Measurements from ENCODE around the gene MBOAT7. TPM values are rescaled to one million over a fixed set of nuclear protein-coding genes. Genes with fewer than 3 reads are reported as not detected.
"Not testable (repeated sequence)": the region's sequence is repeated elsewhere in the genome, so short reads cannot be mapped to it uniquely, and the experiment has no call there.

MBOAT7 gene
- total and polyA plus RNA-seq, 2 of the 4 experiments (the other 2 are of a cell fraction): 11.3 to 121 TPM

DNA sequence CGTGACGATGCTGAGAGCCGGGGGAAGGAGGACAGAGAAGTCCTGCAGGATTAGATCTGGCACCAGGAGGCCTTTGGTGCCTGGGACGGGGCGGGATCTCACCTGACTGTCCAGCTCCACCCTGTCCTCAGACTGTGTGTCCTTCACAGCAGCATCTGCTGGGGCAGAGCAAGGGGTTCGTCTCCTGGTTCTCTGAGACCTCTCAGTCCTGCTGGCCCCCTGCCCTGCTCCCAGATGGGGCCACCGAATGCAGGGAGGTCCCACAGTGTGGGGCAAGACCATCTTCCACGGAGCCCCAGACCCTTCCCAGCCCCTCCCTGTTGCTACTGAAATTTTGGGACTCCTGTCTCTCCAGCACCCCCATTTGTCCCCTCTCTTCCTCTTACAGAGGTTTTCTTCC, 28.9 kb upstream of the MBOAT7 start:
- Histone ChIP-seq H3K4me3 (ENCODE audit: insufficient read depth, low read depth, low read length) (no peak overlapping the region), H4K91ac (ENCODE audit: insufficient read depth, low read depth, low read length) (no peak overlapping the region), H3K36me3 (ENCODE audit: control insufficient read depth, insufficient read depth, low read length) (no peaks in the 10 kb centered on the region), H2BK5ac (ENCODE audit: low read depth, low read length, poor library complexity, severe bottlenecking) (no peak overlapping the region), H4K8ac (ENCODE audit: low read depth in 2 of 2, low read length in 2 of 2) (no peak overlapping the region), H3K9ac (ENCODE audit: low read depth, low read length) (no peak overlapping the region), H3K23ac (ENCODE audit: low read depth, low read length) (no peak overlapping the region), H3K56ac (ENCODE audit: extremely low read depth, insufficient read depth, low read length) (no peak overlapping the region), H3K27me3 (ENCODE audit: control insufficient read depth, insufficient read depth, low read length) (peaks cover 5% of the 10 kb centered on the region; the same call in 1 of the 2 replicates), H3K9me3 (ENCODE audit: control insufficient read depth, insufficient read depth, low read length) (no peaks in the 10 kb centered on the region), H3K4me1 (ENCODE audit: control insufficient read depth, insufficient read depth, low read length) (no peaks in the 10 kb centered on the region), H3K14ac (replicated peaks; ENCODE audit: low read depth, low read length) (no peak overlapping the region), H4K20me1 (ENCODE audit: insufficient read depth, low read length) (no peaks in the 10 kb centered on the region), H2BK20ac (ENCODE audit: low read depth, low read length) (no peak overlapping the region), H2BK15ac (ENCODE audit: low read depth, low read length) (no peak overlapping the region), H2AK9ac (replicated peaks; ENCODE audit: low read depth, low read length, poor library complexity) (no peak overlapping the region), H2AK5ac (ENCODE audit: low read depth, low read length) (no peak overlapping the region), H3K79me1 (ENCODE audit: low read depth in 1 of 2, low read length in 2 of 2) (no peaks in the 10 kb centered on the region), H3K9me1 (ENCODE audit: insufficient read depth, low read length) (no peaks in the 10 kb centered on the region), H3K27ac (ENCODE audit: insufficient read depth, low read length) (no peak overlapping the region), H3K4ac (ENCODE audit: low read depth, low read length) (no peak overlapping the region), H3K18ac (ENCODE audit: low read depth, low read length) (no peak overlapping the region), H3K4me2 (ENCODE audit: low read depth, low read length) (no peak overlapping the region), H2AFZ (replicated peaks; ENCODE audit: low read length, poor library complexity) (no peak overlapping the region), H4K5ac (ENCODE audit: low read depth, low read length) (no peak overlapping the region), H2BK120ac (ENCODE audit: low read depth, low read length) (no peak overlapping the region)
- ATAC-seq (ENCODE audit: low read depth) (no peak), DNase-seq (no peak)
- BruUV-seq (replicated peaks): no TSS peak
- ChIA-PET POLR2A (ENCODE audit: unreplicated experiment) (no interaction called here), CTCF (no interaction called here)
- in situ Hi-C loops (cut with MboI; ENCODE audit: low sequenced_read_pairs) (no loop called here), dilution Hi-C loops (cut with HindIII; ENCODE audit: low sequenced_read_pairs, unreplicated experiment) (no loop called here), intact Hi-C loops (cut with micrococcal nuclease) (no loop called here)
- no peak for TF ChIP-seq BHLHE40 (IDR thresholded peaks at IDR 0.05; ENCODE audit: low read depth, low read length)
- TF ChIP-seq MAZ (IDR thresholded peaks at IDR 0.05; ENCODE audit: borderline replicate concordance, low read depth, low read length): no peak
- 80% methylated on average over 2 of the region's 8 CpGs; no CpG with 5 or more reads in 1 of the 2 experiments for WGBS, 2 experiments (ENCODE audit: extremely low coverage in 2 of 2, insufficient read length in 1 of 2)

DNA sequence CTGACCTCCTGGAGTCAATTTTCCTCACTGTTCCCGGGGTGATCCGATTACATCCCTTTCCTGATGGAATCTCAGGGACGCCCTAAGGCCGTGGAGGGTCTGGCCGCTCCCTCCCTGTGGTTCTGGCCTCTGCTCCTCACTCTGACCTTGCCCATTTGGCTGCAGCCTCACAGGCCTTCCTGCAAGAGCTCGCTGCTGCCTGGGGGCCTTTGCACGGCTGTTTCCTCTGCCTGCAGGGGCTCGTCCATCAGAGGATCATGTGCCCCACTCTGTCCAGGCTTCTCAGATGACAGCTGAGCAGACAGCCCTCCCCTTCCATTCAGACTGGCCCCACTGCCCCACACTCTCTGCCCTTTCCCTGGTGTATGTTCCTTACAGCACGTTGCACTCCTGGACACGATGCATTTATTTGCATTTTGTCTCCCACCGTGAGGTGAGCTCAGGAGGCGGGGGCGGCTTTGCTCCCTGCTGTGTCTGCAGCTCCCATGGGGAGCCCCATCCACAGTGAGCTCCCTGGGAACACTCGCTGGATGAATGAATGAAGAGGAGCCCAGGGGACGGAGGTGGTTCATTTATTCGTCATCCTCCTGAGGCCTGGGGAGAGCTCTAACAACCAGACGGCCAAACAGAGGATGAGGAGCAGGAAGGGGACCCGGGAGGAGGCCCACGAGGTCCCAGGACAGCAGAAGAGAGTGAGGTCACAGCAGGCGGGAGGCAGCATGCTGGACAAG, 28.3 kb upstream of the MBOAT7 start:
- not testable (repeated sequence) for H2BK120ac ChIP-seq (ENCODE audit: low read depth, low read length); ATAC-seq (ENCODE audit: low read depth)

More for the DNA sequence above, 28.3 kb upstream of the MBOAT7 start:
- 46% methylated on average over 9 of the region's 20 CpGs; no CpG with 5 or more reads in 1 of the 2 experiments for WGBS, 2 experiments (ENCODE audit: extremely low coverage in 2 of 2, insufficient read length in 1 of 2)
- H3K27ac ChIP-seq (ENCODE audit: insufficient read depth, low read length); CTCF ChIA-PET; H3K4me3 ChIP-seq (ENCODE audit: insufficient read depth, low read depth, low read length); H3K56ac ChIP-seq (ENCODE audit: extremely low read depth, insufficient read depth, low read length); H2AK5ac ChIP-seq (ENCODE audit: low read depth, low read length); DNase-seq; H3K4me1 ChIP-seq (ENCODE audit: control insufficient read depth, insufficient read depth, low read length); H2BK20ac ChIP-seq (ENCODE audit: low read depth, low read length); H3K23ac ChIP-seq (ENCODE audit: low read depth, low read length); intact Hi-C loops (cut with micrococcal nuclease); in situ Hi-C loops (cut with MboI; ENCODE audit: low sequenced_read_pairs); H2AFZ ChIP-seq (replicated peaks; ENCODE audit: low read length, poor library complexity); H4K5ac ChIP-seq (ENCODE audit: low read depth, low read length); H4K91ac ChIP-seq (ENCODE audit: insufficient read depth, low read depth, low read length); H3K9me3 ChIP-seq (ENCODE audit: control insufficient read depth, insufficient read depth, low read length); H3K18ac ChIP-seq (ENCODE audit: low read depth, low read length); H2BK5ac ChIP-seq (ENCODE audit: low read depth, low read length, poor library complexity, severe bottlenecking); H3K4me2 ChIP-seq (ENCODE audit: low read depth, low read length); H4K20me1 ChIP-seq (ENCODE audit: insufficient read depth, low read length); H3K27me3 ChIP-seq (ENCODE audit: control insufficient read depth, insufficient read depth, low read length); H3K4ac ChIP-seq (ENCODE audit: low read depth, low read length); POLR2A ChIA-PET (ENCODE audit: unreplicated experiment); H3K36me3 ChIP-seq (ENCODE audit: control insufficient read depth, insufficient read depth, low read length); H3K14ac ChIP-seq (replicated peaks; ENCODE audit: low read depth, low read length); H2AK9ac ChIP-seq (replicated peaks; ENCODE audit: low read depth, low read length, poor library complexity); H3K9me1 ChIP-seq (ENCODE audit: insufficient read depth, low read length); H3K79me1 ChIP-seq (ENCODE audit: low read depth in 1 of 2, low read length in 2 of 2); BruUV-seq (replicated peaks); dilution Hi-C loops (cut with HindIII; ENCODE audit: low sequenced_read_pairs, unreplicated experiment); H2BK15ac ChIP-seq (ENCODE audit: low read depth, low read length); H4K8ac ChIP-seq (ENCODE audit: low read depth in 2 of 2, low read length in 2 of 2); H3K9ac ChIP-seq (ENCODE audit: low read depth, low read length): not testable (repeated sequence)

Data from IMR-90 (cell line).